Globus pallidus (tissue), 1 donor: ENCODE measurements around the gene THRAP3.
A peak's percentile ranks its signal among the peaks of the same experiment; 100 is the strongest.

Source experiments
- DNase-seq: peaks from one replicate; pipeline ENCODE4 v3.0.0-alpha.2; 2015; ENCODE audit warnings: low spot score

THRAP3 gene

GRCh38 chr1:36297062-36297461, 72.8 kb downstream of the THRAP3 start:
- DNase-seq = no peak

DNA sequence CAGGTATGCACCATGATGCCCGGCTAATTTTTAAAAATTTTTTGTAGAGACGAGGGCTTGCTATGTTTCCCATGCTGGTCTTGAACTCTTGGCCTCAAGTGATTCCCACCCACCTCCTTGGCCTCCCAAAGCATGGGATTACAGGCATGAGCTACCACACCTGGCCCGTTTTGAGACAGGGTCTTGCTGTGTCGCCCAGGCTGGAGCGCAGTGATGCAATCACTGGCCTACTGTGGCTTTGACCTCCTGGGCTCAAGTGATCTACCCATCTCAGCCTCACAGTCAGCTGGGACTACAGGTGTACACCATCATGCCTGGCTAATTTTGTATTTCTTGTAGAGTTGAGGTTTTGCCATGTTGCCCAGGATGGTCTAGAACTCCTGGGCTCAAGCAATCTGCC, 74.4 kb downstream of the THRAP3 start:
- DNase-seq = no peak

DNA sequence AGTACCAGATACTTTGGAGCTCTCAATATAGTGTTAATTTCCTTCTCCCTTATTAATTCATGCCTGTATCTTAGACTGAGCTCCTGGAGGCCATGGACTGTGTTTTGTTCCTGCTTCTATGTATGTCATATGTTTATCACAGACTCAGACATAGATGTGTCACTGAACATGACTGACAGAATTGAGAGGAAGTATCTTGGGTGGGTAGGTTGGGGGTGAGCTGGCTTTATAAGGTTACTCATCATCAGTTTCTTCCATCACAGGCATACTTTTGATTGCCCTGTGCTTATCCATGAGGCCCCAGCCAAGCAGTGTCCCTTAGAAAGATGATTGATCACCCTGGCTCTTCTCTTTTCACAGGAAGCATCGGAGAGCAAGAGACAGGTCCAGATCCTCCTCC, 76.3 kb downstream of the THRAP3 start:
- DNase-seq = no peak

DNA sequence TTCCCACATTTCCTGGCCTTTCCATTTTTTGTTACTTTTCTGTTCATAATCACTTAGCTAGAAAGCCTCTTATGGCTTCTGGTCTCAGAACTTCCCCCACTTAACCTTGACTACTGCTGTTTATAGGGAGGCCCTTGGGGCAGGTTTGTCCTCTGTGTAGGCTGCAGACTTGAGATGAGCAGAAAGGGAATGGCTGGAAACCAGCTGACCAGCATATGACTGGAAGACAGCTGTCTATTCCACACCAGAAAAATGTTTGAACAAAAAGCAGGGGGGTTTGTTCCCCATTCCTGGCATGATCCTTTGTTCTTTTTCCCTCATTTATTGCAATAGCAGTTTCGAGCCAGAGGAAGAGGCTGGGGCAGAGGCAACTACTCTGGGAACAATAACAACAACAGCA, 77.0 kb downstream of the THRAP3 start:
- DNase-seq = peak; percentile 61

DNA sequence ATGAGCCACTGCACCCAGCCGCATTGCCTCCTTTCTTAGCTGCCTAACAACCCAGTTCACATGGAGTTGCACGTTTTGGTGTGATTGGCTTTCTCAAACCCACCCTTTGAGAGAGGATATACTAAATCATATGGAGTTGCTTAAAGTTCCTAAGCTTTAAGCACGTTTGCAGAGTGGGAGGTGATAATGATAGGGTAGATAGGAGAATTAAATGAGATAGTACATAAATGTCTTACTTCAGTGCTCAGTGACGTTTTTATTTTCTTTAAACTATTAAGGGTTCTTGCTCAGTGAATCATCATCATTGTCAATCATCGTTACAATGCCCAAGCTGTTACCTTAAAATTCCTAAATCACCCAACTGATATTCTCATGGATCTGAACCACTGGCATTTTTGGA, 79.0 kb downstream of the THRAP3 start:
- DNase-seq = no peak

GRCh38 chr1:36303650-36304360, 79.6 kb downstream of the THRAP3 start:
- DNase-seq = no peak

GRCh38 chr1:36304521-36304920, 80.3 kb downstream of the THRAP3 start:
- no peak for DNase-seq

- DNase-seq = no peak
Observed at GRCh38 chr1:36304970-36305914, 81.0 kb downstream of the THRAP3 start.

- DNase-seq = no peak
Observed at GRCh38 chr1:36305915-36306209, 81.6 kb downstream of the THRAP3 start.

GRCh38 chr1:36306210-36306901, 82.1 kb downstream of the THRAP3 start, which contains the start of gene SH3D21:
Gene SH3D21 (plus strand): TSS chr1:36306368. CDS start chr1:36306421, 53 bp downstream.
- no peak for DNase-seq

DNA sequence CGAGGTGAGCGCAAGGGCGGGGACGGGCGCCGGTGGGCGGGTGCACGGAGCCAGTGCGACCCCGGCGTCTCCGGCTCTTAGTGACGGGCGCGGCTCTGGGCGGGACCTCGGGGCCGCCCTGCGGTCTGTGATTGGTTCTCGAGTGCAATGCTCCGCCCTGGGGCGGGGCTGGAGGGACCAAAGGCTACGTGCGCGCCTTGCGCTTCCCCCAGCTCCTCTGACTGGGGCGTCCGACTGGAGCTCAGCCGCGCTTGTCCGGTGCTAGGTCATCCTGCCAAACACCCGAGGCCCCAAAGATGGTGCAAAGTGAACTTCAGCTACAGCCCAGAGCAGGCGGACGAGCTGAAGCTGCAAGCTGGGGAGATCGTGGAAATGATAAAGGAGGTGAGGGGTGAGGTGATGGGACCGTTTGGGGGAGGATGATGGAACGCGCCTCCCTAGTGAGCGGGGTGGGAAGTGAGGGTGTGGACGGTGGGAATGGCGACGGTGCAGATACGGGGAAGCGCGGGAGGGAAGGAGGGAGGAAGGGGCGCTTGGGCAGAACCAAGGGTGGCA, 82.7 kb downstream of the THRAP3 start:
- DNase-seq = peak; percentile 79

GRCh38 chr1:36307601-36308330, 83.5 kb downstream of the THRAP3 start:
- no peak for DNase-seq

DNA sequence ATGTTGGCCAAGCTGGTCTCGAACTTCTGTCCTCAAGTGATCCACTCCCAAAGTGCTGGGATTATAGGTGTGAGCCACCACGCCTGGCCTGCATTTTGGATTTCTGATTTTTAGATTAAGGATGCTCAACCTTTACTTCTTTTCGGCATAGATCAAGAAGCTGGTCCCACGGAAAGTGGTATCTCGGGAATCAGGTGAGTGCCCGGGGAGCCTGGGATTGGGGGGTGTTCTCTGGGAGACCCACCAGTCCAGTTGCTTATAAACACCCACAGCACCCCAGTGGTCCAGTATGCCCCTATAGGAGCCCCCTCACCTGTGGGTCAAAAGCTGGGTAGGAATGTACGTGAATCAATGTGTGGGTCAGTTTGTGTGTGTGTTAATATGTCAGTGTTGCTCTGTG, 85.2 kb downstream of the THRAP3 start:
- no peak for DNase-seq

- no peak for DNase-seq
Observed at GRCh38 chr1:36320291-36320761, 96.1 kb downstream of the THRAP3 start.

DNA sequence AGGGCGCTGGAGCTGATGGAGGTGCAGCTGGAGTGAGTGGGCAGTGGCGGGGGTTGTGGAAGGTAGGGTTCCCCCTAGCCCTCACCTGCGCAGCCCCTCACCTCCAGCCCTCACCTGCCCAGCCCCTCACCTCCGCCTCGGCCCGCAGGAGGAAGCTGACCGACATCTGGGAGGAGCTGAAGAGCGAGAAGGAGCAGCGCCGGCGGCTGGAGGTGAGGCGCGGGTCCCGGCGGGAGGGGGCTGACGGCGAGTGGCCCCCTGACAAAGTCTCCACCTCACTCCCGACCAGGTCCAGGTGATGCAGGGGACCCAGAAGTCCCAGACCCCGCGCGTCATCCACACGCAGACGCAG, 96.5 kb downstream of the THRAP3 start:
- no peak for DNase-seq

DNA sequence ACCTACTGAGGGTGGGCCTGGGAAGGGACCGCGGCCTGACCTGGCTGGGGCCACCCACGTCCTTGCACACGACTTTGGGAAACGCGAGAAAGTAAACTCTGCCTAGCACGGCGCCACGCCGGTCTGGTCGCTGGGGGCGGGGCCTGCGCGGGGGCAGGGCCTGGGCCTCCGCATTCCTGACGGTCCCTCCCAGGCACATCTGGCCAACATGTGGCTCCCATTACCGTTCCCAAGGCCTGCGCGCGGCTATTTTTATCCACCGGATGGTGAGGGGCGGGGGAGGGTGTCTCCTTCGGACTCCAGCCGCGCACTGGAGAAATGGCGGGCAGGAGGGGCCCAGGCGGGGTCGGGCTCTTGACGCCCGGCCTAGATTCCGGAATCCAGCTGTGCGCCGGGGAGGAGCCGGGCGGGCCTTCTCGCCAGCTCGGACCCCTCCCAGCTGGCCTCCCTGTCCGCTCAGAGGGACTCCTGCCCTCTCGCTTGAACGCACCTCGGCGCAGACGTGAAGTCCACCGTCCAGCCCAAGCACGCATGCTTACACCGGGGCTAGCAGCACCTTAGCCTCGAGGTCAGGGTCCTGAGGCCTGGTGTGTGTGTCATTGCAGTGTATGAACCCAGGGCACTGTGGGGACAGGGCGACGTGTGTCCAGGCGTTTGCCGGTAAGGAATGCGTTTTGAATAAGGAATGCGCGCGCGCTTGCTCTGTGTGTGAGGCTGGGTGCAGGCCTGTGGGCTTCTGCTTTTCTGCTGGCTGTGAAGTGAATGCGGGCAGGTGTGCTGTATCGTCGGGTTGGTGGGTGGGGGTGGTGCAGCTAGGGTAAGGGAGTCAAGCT, 97.1 kb downstream of the THRAP3 start:
- DNase-seq = no peak

- DNase-seq = no peak
Observed at GRCh38 chr1:36322041-36322785, 98.0 kb downstream of the THRAP3 start.

DNA sequence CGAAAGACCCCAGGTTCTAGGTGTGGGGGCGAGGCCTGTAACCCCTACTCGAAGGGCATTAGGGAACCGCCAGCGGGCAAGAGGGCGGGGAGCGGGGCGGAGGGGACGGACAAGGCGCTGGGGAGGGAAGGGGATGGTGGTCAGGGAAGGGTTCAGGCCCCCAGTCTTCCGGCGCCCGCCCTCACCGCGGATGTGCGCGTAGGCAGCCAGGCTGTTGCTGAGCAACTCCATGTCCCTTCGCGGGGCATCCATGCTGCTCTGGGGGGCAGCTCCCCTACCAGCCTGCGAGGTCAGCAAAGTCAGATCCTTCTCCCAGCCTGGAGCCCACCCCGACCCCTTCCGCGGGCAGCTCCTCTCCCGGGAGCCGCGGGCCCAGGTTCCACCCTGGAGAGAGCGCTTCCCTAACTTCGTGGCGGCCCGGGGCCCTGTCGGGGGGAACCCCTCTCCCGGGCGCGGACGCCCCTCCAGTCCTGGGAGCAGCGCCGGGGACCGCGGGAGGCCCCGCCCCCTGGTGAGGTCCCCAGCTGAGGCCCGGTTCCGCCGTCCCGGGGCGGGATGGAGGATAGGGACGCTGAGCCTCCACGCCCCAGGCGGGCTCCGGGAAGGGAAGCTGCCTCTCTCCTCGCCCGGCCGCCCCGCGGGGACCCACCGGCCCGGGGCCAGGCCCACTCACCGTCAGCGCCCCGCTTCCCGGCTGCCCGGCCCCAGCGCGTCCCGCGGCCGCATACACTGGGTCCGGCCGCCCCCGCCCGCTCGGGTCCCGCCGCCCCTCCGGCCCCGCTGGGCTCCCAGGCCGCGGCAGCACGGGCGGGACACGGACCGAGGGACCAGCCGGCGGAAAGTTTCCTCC, 98.8 kb downstream of the THRAP3 start:
- DNase-seq = no peak
